IPS-18a (cell line): Measurements from ENCODE around the gene GPR15LG.

ENCODE experiments used
- H3K27ac ChIP-seq: one replicate; pipeline ENCODE4 v1.5.1; 2013; ENCODE audit warnings: low read length
- H3K27me3 ChIP-seq: one replicate; pipeline ENCODE4 v1.6.1; 2013; ENCODE audit warnings: mild to moderate bottlenecking, low read length; ENCODE audit not compliant: control insufficient read depth, insufficient read depth
- H3K36me3 ChIP-seq: one replicate; pipeline ENCODE4 v1.6.1; 2013; ENCODE audit warnings: low read depth, low read length; ENCODE audit not compliant: control insufficient read depth
- H3K4me1 ChIP-seq: one replicate; pipeline ENCODE4 v1.6.1; 2013; ENCODE audit warnings: low read depth, low read length; ENCODE audit not compliant: control insufficient read depth
- H3K4me3 ChIP-seq: one replicate; pipeline ENCODE4 v1.5.1; 2013; ENCODE audit warnings: low read length
- H3K9ac ChIP-seq: one replicate; pipeline ENCODE4 v1.6.1; 2013; ENCODE audit warnings: mild to moderate bottlenecking, low read length, moderate library complexity
- H3K9me3 ChIP-seq: one replicate; pipeline ENCODE4 v1.6.1; 2013; ENCODE audit warnings: low read depth, low read length; ENCODE audit not compliant: control insufficient read depth

GPR15LG gene

GRCh38 chr10:84226616-84227015, 53.0 kb downstream of the GPR15LG start:
- no peak overlapping the region for H3K4me3 ChIP-seq
- H3K27me3 ChIP-seq, result no peaks in the 10 kb centered on the region
- no peak overlapping the region for H3K27ac ChIP-seq
- no peaks in the 10 kb centered on the region for H3K9me3 ChIP-seq
- no peaks in the 10 kb centered on the region for H3K4me1 ChIP-seq
- H3K9ac ChIP-seq, result no peak overlapping the region
- no peaks in the 10 kb centered on the region for H3K36me3 ChIP-seq

GRCh38 chr10:84227810-84228209, 54.2 kb downstream of the GPR15LG start:
- Histone ChIP-seq H3K27ac (no peak overlapping the region), H3K9ac (no peak overlapping the region), H3K9me3 (no peaks in the 10 kb centered on the region), H3K36me3 (no peaks in the 10 kb centered on the region), H3K27me3 (no peaks in the 10 kb centered on the region), H3K4me1 (no peaks in the 10 kb centered on the region), H3K4me3 (no peak overlapping the region)

- Histone ChIP-seq H3K27ac (no peak overlapping the region), H3K4me1 (no peaks in the 10 kb centered on the region), H3K9ac (no peak overlapping the region), H3K4me3 (no peak overlapping the region), H3K36me3 (no peaks in the 10 kb centered on the region), H3K9me3 (no peaks in the 10 kb centered on the region), H3K27me3 (no peaks in the 10 kb centered on the region)
Measured at GRCh38 chr10:84230359-84230758, 56.8 kb downstream of the GPR15LG start.

GRCh38 chr10:84232376-84232775, 58.8 kb downstream of the GPR15LG start:
- H3K9me3 ChIP-seq, result no peaks in the 10 kb centered on the region
- H3K27ac ChIP-seq, result no peak overlapping the region

DNA sequence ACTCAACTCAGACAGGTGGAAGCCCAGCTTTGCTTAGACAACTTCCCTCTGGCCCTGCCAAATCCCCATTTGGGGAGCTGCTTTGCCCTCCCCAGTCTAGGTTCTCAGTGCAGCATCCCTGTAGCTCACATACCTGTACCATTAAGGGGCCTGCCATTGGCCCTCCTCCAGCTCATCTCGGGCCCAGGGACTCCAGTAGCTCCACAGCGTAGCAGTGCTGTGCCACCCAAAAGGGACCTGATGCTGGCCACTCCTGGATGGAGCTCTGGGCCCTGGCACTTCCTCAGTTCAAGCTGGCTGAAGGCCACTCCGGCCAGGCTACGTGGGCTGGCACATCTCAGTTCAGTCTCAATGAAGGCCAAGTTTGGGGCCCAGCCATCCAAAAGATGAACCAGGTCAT, 60.3 kb downstream of the GPR15LG start:
- H3K9ac ChIP-seq, result no peak overlapping the region
- H3K36me3 ChIP-seq, result no peaks in the 10 kb centered on the region
- H3K4me3 ChIP-seq, result no peak overlapping the region
- H3K9me3 ChIP-seq, result no peaks in the 10 kb centered on the region
- peaks cover 3% of the 10 kb centered on the region for H3K4me1 ChIP-seq
- no peak overlapping the region for H3K27ac ChIP-seq
- H3K27me3 ChIP-seq, result peaks cover 16% of the 10 kb centered on the region

More at GRCh38 chr10:84232376-84232775, 58.8 kb downstream of the GPR15LG start:
- Histone ChIP-seq H3K4me3 (no peak overlapping the region), H3K4me1 (peaks cover 3% of the 10 kb centered on the region), H3K27me3 (peaks cover 10% of the 10 kb centered on the region), H3K9ac (no peak overlapping the region), H3K36me3 (no peaks in the 10 kb centered on the region)

- H3K4me3 ChIP-seq, result no peak overlapping the region
- H3K9ac ChIP-seq, result no peak overlapping the region
- H3K36me3 ChIP-seq, result no peaks in the 10 kb centered on the region
- peaks cover 16% of the 10 kb centered on the region for H3K27me3 ChIP-seq
- no peak overlapping the region for H3K27ac ChIP-seq
- H3K9me3 ChIP-seq, result no peaks in the 10 kb centered on the region
- peaks cover 3% of the 10 kb centered on the region for H3K4me1 ChIP-seq
Measured at GRCh38 chr10:84234479-84234878, 60.9 kb downstream of the GPR15LG start.
